Activated T-cell treated with anti-CD3 and anti-CD28 coated beads for 24 hours (primary cell): ENCODE measurements around the gene FLOT2.
"Not testable (repeated sequence)": the region's sequence is repeated elsewhere in the genome, so short reads cannot be mapped to it uniquely, and the experiment has no call there.

Source experiments
- DNase-seq: peaks from one replicate; pipeline ENCODE4 v3.0.0-alpha.2; 2020; ENCODE audit warnings: low read depth

Gene FLOT2

GRCh38 chr17:28896884-28897768, at the start of gene FLOT2:
FLOT2 (minus strand) TSS chr17:28897733; CDS start chr17:28897574, 159 bp downstream.
- peak; percentile 60 for DNase-seq

- no peak for DNase-seq
These were observed 48.7 kb upstream of the FLOT2 start for GRCh38 chr17:28946239-28946638.

- no peak for DNase-seq
These were observed 47.6 kb upstream of the FLOT2 start for GRCh38 chr17:28944862-28945741.

- DNase-seq, result no peak
These were observed 46.8 kb upstream of the FLOT2 start for GRCh38 chr17:28944343-28944742.

- DNase-seq, result no peak
These were observed 45.4 kb upstream of the FLOT2 start for GRCh38 chr17:28942925-28943324.

- no peak for DNase-seq
These were observed 43.7 kb upstream of the FLOT2 start for GRCh38 chr17:28941251-28941650.

GRCh38 chr17:28940675-28941074, 43.1 kb upstream of the FLOT2 start:
- DNase-seq, result no peak

- DNase-seq, result no peak
These were observed 42.6 kb upstream of the FLOT2 start for GRCh38 chr17:28940142-28940541.

- no peak for DNase-seq
These were observed 41.0 kb upstream of the FLOT2 start for GRCh38 chr17:28938552-28938951.

- DNase-seq, result no peak
These were observed 39.7 kb upstream of the FLOT2 start for GRCh38 chr17:28937044-28937729.

- DNase-seq, result no peak
These were observed 38.4 kb upstream of the FLOT2 start for GRCh38 chr17:28935744-28936460.

- not testable (repeated sequence) for DNase-seq
These were observed 37.0 kb upstream of the FLOT2 start for GRCh38 chr17:28934508-28934907.

GRCh38 chr17:28929787-28930186, 32.3 kb upstream of the FLOT2 start:
- DNase-seq, result no peak

- peak; percentile 12 for DNase-seq
These were observed 30.5 kb upstream of the FLOT2 start for GRCh38 chr17:28928061-28928460.

- no peak for DNase-seq
These were observed 29.3 kb upstream of the FLOT2 start for GRCh38 chr17:28926786-28927185.

- no peak for DNase-seq
These were observed 28.8 kb upstream of the FLOT2 start for GRCh38 chr17:28926366-28926765.

- DNase-seq, result peak; percentile 33
These were observed 28.4 kb upstream of the FLOT2 start for GRCh38 chr17:28925912-28926365.

- DNase-seq, result no peak
These were observed 22.7 kb upstream of the FLOT2 start for GRCh38 chr17:28920201-28920600.

- no peak for DNase-seq
These were observed 20.8 kb upstream of the FLOT2 start for GRCh38 chr17:28918295-28918694.

GRCh38 chr17:28917465-28917864, 19.9 kb upstream of the FLOT2 start:
- DNase-seq, result no peak

GRCh38 chr17:28917029-28917428, 19.5 kb upstream of the FLOT2 start:
- DNase-seq, result no peak
